Heart left ventricle (tissue), 13 donors: ENCODE results near the gene ABLIM2.

Experiments
- POLR2A ChIP-seq, 2 donors: fragments of 450-650 bp; IDR thresholded peaks; one replicate each; pipeline ENCODE4 v1.6.1; 2017; ENCODE audit warnings: antibody characterized with exemption in 2 of 2, mild to moderate bottlenecking in 2 of 2, moderate library complexity in 2 of 2
- TF ChIP-seq, protein P1 (sequence below), 12 donors: fragments of 200-600 bp; sonication (generic) in 4 of 12; IDR thresholded peaks; one replicate each; pipeline versions ENCODE4 v1.5.0 to v1.8.0; 2018 to 2022; ENCODE audit warnings: antibody characterized with exemption in 12 of 12, mild to moderate bottlenecking in 5 of 12
- donor health status: ischemic (EF 13 %, LVEDD 7.1; RV severe dilation, severe dysfunction).
- donor health status: DM: no; HTN: yes; CAD: no.
- donor health status: DM: no; HTN: no; CAD: no.
- donor health status: ischemic (EF 25% LVEDD 6.9; RV normal size, moderate dysfunction).
- donor health status: ischemic (EF 25% LVEDD 5.7; RV mildly dilated, moderate dysfunction).
- donor health status: ischemic (EF 35%, LVEDD 5.7; RV mildly dilated, moderate dysfunction).
- donor health status: nonischemic (EF 11% LVEDD 7.7; RV severe dilation, severe dysfunction).
- donor health status: DM: yes; HTN: yes; CAD: no.
- donor health status: PGD.
- donor health status: ischemic (EF 29% LVEDD 5.4; RV normal size, mild dysfunction).
- donor health status: nonischemic (EF 23%, LVEDD 6.1; RV moderate dilation, normal function).

DNA sequence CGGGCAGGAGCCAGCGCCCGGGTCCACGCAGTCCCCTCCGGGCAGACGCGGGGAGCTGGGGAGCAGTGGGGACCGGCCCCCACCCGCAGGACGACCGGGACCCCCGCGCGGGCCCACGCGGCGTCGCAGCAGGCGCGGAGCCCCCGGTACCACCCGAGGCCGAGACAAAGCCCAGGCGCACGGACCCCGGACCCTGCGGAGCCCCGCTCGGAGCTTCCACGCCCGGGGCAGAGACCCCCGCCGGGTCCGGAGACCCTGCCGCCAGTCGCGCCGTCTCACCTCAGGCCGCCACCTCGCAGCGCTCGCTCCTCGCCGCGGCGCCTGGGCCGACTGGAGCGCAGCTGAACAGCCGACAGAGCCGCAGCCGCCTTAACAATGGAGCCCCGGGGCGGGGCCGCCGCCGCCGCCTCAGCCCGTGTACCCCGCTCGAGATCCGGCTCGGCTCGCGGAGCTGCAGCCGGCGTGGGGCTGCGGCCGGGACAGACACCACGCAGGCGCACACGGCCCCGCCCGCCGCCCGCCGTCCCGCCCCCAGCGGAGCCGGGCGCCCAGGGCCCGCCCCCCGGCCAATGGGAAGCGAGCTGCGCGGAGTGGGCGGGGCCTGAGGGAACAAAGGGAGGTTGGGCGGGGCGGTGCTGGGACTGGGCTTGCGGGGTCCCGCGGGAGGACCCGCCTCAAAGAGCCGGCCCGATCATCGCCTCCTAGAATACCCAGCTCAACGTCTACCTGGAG, 219.1 kb downstream of the ABLIM2 start, which contains the start of gene AFAP1:
- TF ChIP-seq, protein P1, sequence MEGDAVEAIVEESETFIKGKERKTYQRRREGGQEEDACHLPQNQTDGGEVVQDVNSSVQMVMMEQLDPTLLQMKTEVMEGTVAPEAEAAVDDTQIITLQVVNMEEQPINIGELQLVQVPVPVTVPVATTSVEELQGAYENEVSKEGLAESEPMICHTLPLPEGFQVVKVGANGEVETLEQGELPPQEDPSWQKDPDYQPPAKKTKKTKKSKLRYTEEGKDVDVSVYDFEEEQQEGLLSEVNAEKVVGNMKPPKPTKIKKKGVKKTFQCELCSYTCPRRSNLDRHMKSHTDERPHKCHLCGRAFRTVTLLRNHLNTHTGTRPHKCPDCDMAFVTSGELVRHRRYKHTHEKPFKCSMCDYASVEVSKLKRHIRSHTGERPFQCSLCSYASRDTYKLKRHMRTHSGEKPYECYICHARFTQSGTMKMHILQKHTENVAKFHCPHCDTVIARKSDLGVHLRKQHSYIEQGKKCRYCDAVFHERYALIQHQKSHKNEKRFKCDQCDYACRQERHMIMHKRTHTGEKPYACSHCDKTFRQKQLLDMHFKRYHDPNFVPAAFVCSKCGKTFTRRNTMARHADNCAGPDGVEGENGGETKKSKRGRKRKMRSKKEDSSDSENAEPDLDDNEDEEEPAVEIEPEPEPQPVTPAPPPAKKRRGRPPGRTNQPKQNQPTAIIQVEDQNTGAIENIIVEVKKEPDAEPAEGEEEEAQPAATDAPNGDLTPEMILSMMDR (IDR thresholded peaks at IDR 0.05), result no peak
- peak in 1 of 2 donors; percentile 73 for TF ChIP-seq POLR2A (IDR thresholded peaks at IDR 0.05)
